Keratinocyte (primary cell): ENCODE measurements around the gene CACNA2D1.

Source experiments
- CTCF ChIP-seq, 3 experiments: IDR thresholded peaks in 1 of 3; conservative IDR thresholded peaks in 1 of 3; optimal IDR thresholded peaks in 1 of 3; 2 replicates in 2 of 3; 3 replicates in 1 of 3; pipeline versions ENCODE3 to v1.5.1; 2011; ENCODE audit warnings: low read length in 3 of 3, mild to moderate bottlenecking in 3 of 3, moderate library complexity in 2 of 3, control low read depth in 1 of 3, inconsistent platforms in 1 of 3; ENCODE audit not compliant: insufficient read depth in 2 of 3; ENCODE audit errors: extremely low read depth in 1 of 3
- EZH2 ChIP-seq: IDR thresholded peaks from one replicate; pipeline ENCODE4 v1.6.1; 2012; ENCODE audit warnings: inconsistent platforms, mild to moderate bottlenecking, low read length, moderate library complexity

DNA sequence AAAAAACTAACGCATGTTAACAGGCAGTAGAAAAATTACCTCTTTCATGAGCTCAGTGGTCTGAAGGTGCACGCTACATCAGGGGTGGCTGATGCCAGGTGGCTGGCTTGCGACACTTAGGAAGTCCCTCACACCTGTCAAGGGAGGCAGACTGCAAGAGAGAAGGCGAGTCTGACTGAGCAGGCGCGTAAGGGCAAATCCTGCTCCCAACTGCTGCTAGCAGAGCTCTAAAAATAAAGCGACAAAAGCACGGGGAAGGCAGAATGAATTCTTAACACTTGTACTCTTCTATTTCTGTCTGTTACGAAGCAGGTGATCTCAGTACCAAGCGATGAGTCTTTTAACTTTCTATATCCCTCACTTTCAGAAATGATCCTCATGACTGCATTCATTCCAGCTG is 33.1 kb downstream of the CACNA2D1 start:
- TF ChIP-seq CTCF (optimal IDR thresholded peaks at IDR 0.05 in 1 of 3, IDR thresholded peaks at IDR 0.05 in 1 of 3, conservative IDR thresholded peaks at IDR 0.05 in 1 of 3; ENCODE audit: extremely low read depth in 1 of 3, insufficient read depth in 2 of 3, low read length in 3 of 3) = no peak
- no peak for TF ChIP-seq EZH2
